ENCODE measurements around the gene SRP54.
"Not testable (repeated sequence)": the region's sequence is repeated elsewhere in the genome, so short reads cannot be mapped to it uniquely, and the experiment has no call there.

DNA sequence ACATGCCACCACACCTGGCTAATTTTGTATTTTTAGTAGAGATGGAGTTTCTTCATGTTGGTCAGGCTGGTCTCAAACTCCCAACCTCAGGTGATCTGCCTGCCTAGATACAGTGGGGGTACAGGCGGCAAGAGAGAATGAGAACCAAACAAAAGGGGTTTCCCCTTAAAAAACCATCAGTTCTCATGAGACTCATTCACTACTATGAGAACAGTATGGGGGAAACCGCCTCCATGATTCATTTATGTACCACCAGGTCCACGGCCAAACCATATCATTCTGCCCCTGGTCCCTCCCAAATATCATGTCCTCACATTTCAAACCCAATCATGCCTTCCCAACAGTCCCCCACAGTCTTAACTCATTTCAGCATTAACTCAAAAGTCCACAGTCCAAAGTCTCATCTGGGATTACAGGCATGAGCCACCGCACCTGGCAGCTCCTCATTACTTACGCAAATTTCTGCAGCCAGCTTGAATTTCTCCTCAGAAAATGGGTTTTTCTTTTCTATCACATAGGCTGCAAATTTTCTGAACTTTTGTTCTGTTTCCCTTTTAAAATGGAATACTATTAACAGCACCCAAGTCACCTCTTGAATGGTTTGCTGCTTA is 52.3 kb downstream of the SRP54 start:
- TF ChIP-seq, protein P1, sequence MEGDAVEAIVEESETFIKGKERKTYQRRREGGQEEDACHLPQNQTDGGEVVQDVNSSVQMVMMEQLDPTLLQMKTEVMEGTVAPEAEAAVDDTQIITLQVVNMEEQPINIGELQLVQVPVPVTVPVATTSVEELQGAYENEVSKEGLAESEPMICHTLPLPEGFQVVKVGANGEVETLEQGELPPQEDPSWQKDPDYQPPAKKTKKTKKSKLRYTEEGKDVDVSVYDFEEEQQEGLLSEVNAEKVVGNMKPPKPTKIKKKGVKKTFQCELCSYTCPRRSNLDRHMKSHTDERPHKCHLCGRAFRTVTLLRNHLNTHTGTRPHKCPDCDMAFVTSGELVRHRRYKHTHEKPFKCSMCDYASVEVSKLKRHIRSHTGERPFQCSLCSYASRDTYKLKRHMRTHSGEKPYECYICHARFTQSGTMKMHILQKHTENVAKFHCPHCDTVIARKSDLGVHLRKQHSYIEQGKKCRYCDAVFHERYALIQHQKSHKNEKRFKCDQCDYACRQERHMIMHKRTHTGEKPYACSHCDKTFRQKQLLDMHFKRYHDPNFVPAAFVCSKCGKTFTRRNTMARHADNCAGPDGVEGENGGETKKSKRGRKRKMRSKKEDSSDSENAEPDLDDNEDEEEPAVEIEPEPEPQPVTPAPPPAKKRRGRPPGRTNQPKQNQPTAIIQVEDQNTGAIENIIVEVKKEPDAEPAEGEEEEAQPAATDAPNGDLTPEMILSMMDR (IDR thresholded peaks at IDR 0.05) = not testable (repeated sequence)
- not testable (repeated sequence) for TF ChIP-seq POLR2A (IDR thresholded peaks at IDR 0.05)
